HCT116 (cell line): ENCODE results near the gene OXER1.

Experiments used
- POLR2A ChIP-seq: IDR thresholded peaks from 2 replicates; pipeline ENCODE4 v1.7.0; 2011; ENCODE audit warnings: borderline replicate concordance; ENCODE audit not compliant: insufficient read depth, insufficient read length; ENCODE audit errors: extremely low read depth
- POLR2AphosphoS5 ChIP-seq: IDR thresholded peaks from 2 replicates; pipeline ENCODE4 v1.6.1; 2011; ENCODE audit warnings: mild to moderate bottlenecking, low read depth, low read length, moderate library complexity
- TF ChIP-seq, protein P1 (sequence below): IDR thresholded peaks from 2 replicates; pipeline ENCODE4 v1.6.1; 2012
- TF ChIP-seq, protein P2 (sequence below), 3 experiments: fragments of 200-600 bp in 1 of 3; sonication (generic) in 1 of 3; IDR thresholded peaks in 2 of 3; conservative IDR thresholded peaks in 1 of 3; 2 replicates each; pipeline ENCODE4 v1.5.1; 2012 to 2017; ENCODE audit warnings: low read depth in 2 of 3, low read length in 2 of 3, antibody characterized with exemption in 1 of 3, borderline replicate concordance in 1 of 3, control low read depth in 1 of 3, mild to moderate bottlenecking in 1 of 3, mixed read lengths in 1 of 3, mixed run types in 1 of 3, moderate library complexity in 1 of 3; ENCODE audit not compliant: insufficient read depth in 1 of 3
- TF ChIP-seq, protein P3 (sequence below): IDR thresholded peaks from 2 replicates; pipeline ENCODE4 v1.6.1; 2012; ENCODE audit warnings: low read depth

DNA sequence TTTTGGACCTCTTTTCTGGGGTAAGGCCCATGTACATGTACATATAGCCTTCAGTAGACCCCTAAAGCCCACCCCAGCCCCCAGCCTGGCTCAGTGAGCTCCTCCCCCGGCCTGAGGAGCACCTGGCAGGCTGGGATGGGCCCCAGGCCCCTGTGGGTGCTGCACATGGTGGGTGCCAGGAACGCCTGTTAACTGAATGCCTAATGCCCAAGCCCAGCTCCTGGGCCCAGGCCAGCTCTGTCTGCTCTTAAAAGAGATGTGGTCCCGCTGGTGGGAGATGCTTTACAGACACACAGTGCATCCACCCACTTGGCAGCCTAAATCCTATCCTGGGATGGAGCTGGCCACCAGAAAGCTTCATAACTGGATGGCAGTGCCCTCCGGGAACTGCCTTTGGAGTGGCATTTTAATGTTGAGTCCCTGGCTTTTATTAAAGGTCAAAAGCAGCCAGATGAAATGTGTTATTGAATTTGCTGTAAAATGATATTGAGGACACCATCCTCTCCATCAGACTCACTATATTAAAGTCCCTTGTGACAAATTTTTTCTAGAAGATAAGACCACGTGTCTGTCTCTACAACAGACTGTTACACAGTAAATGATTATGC lies 7.7 kb upstream of the OXER1 start:
- TF ChIP-seq, protein P1, sequence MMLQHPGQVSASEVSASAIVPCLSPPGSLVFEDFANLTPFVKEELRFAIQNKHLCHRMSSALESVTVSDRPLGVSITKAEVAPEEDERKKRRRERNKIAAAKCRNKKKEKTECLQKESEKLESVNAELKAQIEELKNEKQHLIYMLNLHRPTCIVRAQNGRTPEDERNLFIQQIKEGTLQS, result no peak
- TF ChIP-seq, protein P2, sequence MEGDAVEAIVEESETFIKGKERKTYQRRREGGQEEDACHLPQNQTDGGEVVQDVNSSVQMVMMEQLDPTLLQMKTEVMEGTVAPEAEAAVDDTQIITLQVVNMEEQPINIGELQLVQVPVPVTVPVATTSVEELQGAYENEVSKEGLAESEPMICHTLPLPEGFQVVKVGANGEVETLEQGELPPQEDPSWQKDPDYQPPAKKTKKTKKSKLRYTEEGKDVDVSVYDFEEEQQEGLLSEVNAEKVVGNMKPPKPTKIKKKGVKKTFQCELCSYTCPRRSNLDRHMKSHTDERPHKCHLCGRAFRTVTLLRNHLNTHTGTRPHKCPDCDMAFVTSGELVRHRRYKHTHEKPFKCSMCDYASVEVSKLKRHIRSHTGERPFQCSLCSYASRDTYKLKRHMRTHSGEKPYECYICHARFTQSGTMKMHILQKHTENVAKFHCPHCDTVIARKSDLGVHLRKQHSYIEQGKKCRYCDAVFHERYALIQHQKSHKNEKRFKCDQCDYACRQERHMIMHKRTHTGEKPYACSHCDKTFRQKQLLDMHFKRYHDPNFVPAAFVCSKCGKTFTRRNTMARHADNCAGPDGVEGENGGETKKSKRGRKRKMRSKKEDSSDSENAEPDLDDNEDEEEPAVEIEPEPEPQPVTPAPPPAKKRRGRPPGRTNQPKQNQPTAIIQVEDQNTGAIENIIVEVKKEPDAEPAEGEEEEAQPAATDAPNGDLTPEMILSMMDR (IDR thresholded peaks at IDR 0.05 in 2 of 3, conservative IDR thresholded peaks at IDR 0.05 in 1 of 3; ENCODE audit: borderline replicate concordance in 1 of 3, insufficient read depth in 1 of 3, low read depth in 2 of 3, low read length in 2 of 3), result no peak
- TF ChIP-seq, protein P3, sequence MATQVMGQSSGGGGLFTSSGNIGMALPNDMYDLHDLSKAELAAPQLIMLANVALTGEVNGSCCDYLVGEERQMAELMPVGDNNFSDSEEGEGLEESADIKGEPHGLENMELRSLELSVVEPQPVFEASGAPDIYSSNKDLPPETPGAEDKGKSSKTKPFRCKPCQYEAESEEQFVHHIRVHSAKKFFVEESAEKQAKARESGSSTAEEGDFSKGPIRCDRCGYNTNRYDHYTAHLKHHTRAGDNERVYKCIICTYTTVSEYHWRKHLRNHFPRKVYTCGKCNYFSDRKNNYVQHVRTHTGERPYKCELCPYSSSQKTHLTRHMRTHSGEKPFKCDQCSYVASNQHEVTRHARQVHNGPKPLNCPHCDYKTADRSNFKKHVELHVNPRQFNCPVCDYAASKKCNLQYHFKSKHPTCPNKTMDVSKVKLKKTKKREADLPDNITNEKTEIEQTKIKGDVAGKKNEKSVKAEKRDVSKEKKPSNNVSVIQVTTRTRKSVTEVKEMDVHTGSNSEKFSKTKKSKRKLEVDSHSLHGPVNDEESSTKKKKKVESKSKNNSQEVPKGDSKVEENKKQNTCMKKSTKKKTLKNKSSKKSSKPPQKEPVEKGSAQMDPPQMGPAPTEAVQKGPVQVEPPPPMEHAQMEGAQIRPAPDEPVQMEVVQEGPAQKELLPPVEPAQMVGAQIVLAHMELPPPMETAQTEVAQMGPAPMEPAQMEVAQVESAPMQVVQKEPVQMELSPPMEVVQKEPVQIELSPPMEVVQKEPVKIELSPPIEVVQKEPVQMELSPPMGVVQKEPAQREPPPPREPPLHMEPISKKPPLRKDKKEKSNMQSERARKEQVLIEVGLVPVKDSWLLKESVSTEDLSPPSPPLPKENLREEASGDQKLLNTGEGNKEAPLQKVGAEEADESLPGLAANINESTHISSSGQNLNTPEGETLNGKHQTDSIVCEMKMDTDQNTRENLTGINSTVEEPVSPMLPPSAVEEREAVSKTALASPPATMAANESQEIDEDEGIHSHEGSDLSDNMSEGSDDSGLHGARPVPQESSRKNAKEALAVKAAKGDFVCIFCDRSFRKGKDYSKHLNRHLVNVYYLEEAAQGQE, result no peak
- TF ChIP-seq POLR2AphosphoS5, result no peak
- TF ChIP-seq POLR2A, result no peak
